HG03139 (cell line): ENCODE measurements around the gene WDR53.
"Not testable (repeated sequence)": the region's sequence is repeated elsewhere in the genome, so short reads cannot be mapped to it uniquely, and the experiment has no call there.

ENCODE experiments used
- ATAC-seq: cut with Tn5 transposase; IDR thresholded peaks from one replicate; pipeline ENCODE4 v1.9.1; 2021; ENCODE audit not compliant: unreplicated experiment

The WDR53 gene

GRCh38 chr3:196518966-196519717 is 49.2 kb downstream of the WDR53 start:
- ATAC-seq = no peak

GRCh38 chr3:196517919-196518318 is 50.4 kb downstream of the WDR53 start:
- no peak for ATAC-seq

GRCh38 chr3:196517162-196517800 is 51.1 kb downstream of the WDR53 start:
- no peak for ATAC-seq

GRCh38 chr3:196514913-196515621 is 53.3 kb downstream of the WDR53 start, which contains the start of gene SMCO1:
Gene SMCO1 (minus strand): TSS chr3:196515346. CDS start chr3:196515209, 137 bp downstream.
- no peak for ATAC-seq

GRCh38 chr3:196514350-196514716 is 54.0 kb downstream of the WDR53 start:
- no peak for ATAC-seq

GRCh38 chr3:196513697-196514349 is 54.5 kb downstream of the WDR53 start:
- no peak for ATAC-seq

- not testable (repeated sequence) for ATAC-seq
Measured at GRCh38 chr3:196511646-196512425, 56.5 kb downstream of the WDR53 start.

GRCh38 chr3:196511108-196511507 is 57.2 kb downstream of the WDR53 start:
- not testable (repeated sequence) for ATAC-seq

- ATAC-seq = no peak
Measured at GRCh38 chr3:196506687-196507086, 61.7 kb downstream of the WDR53 start.

GRCh38 chr3:196504556-196504955 is 63.8 kb downstream of the WDR53 start:
- ATAC-seq = no peak
